ENCODE measurements around the gene ACTN2.

The ACTN2 gene

DNA sequence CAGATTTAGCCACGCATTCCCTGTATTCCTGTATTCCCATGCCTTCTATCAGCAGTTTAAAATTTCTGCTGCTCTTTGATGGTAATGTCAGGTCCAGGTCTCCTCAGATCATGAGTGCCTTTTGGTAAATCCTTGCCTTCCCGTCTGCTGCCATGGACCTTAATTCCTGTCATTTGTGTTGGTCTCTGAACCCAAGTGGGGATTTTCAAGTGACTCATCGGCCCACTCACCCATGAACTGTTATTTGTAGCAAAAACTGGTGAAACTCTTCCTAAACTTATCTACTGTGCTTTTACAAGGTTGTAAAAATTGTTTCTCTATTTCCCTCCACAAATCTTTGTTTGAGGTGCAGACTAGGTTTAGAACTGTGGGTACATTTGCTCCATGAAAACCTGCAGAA, 47.4 kb downstream of the ACTN2 start:
- no peak for DNase-seq (ENCODE audit: low read depth)
- no peak overlapping the region for H3K4me3 ChIP-seq (ENCODE audit: low read length)
- TF ChIP-seq, protein P1, sequence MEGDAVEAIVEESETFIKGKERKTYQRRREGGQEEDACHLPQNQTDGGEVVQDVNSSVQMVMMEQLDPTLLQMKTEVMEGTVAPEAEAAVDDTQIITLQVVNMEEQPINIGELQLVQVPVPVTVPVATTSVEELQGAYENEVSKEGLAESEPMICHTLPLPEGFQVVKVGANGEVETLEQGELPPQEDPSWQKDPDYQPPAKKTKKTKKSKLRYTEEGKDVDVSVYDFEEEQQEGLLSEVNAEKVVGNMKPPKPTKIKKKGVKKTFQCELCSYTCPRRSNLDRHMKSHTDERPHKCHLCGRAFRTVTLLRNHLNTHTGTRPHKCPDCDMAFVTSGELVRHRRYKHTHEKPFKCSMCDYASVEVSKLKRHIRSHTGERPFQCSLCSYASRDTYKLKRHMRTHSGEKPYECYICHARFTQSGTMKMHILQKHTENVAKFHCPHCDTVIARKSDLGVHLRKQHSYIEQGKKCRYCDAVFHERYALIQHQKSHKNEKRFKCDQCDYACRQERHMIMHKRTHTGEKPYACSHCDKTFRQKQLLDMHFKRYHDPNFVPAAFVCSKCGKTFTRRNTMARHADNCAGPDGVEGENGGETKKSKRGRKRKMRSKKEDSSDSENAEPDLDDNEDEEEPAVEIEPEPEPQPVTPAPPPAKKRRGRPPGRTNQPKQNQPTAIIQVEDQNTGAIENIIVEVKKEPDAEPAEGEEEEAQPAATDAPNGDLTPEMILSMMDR (IDR thresholded peaks at IDR 0.05; ENCODE audit: insufficient read depth, low read depth, low read length, missing control alignments) = no peak

DNA sequence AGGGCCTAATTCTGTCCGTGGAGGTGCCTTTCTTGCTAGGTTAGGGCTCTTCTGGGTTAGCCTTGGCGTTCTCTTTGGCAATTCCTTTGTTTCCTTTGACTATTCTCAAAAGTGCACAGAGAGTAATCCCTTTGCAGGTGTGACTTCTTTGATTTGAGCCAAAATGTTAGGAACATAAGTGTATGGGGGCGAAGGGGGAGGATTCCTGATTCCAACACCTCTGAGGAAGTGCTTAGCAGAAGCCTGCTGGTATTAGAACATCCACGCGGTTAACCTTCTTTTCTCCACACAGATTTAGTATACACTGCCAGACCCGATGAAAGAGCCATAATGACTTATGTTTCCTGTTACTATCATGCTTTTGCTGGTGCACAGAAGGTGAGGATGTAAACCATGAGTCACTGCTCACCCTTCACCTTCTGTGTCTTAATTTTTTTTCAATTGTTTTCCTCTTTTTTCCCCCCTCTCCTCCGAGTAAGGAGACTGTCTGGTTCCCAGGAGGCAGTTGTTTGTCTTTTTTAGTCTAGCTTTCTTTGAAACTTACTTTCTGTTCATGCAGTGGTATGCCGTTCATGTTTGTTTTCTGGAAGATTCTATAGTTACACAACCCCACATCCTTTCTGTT, 48.0 kb downstream of the ACTN2 start:
- peak; percentile 45 for DNase-seq (ENCODE audit: low read depth)
- H3K4me3 ChIP-seq (ENCODE audit: low read length) = no peak overlapping the region
- TF ChIP-seq, protein P1 (IDR thresholded peaks at IDR 0.05; ENCODE audit: insufficient read depth, low read depth, low read length, missing control alignments) = no peak

DNA sequence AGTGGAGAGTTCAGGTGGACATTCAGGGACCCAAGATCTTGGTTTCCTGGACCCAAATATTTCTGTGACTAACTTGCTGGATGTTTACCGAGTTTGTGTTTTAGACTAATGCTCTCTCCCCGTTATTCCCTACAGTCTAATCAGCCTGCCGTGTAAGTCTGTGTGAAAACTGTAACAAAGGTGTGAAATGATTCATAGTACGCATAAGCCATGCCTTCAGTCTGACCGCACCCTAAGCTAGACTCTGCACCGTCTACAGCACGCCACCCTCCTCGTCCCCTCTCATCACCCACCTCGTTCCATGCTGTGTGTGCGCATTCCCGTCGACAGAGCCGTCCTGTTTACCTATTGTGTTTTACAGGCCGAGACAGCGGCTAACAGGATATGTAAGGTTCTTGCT, 50.5 kb downstream of the ACTN2 start:
- no peak for DNase-seq (ENCODE audit: low read depth)
- TF ChIP-seq, protein P1 (IDR thresholded peaks at IDR 0.05; ENCODE audit: insufficient read depth, low read depth, low read length, missing control alignments) = no peak

DNA sequence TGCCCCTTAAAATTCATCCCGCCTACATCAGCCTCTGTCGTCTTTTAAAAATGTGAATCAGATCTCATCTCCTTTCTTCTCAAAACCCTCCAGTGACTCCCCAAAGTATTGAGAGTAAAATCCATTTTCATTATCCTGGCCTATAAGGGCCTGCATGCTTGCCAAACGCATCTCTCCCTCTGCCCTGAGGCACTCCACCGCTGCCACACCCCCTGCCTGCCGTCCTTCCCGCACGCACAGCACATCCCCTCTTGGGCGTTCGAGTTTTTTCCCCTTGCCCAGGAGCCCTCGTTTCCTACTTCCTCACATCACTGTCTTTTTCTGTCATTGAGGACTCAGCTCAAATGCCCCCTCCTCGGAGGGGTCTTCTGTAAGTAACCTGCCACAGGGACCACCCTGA, 55.5 kb downstream of the ACTN2 start:
- no peak overlapping the region for H3K4me3 ChIP-seq (ENCODE audit: low read length)
- TF ChIP-seq, protein P1 (IDR thresholded peaks at IDR 0.05; ENCODE audit: insufficient read depth, low read depth, low read length, missing control alignments) = no peak
- DNase-seq (ENCODE audit: low read depth) = no peak

More for the DNA sequence above, 50.5 kb downstream of the ACTN2 start:
- H3K4me3 ChIP-seq (ENCODE audit: low read length) = no peak overlapping the region

DNA sequence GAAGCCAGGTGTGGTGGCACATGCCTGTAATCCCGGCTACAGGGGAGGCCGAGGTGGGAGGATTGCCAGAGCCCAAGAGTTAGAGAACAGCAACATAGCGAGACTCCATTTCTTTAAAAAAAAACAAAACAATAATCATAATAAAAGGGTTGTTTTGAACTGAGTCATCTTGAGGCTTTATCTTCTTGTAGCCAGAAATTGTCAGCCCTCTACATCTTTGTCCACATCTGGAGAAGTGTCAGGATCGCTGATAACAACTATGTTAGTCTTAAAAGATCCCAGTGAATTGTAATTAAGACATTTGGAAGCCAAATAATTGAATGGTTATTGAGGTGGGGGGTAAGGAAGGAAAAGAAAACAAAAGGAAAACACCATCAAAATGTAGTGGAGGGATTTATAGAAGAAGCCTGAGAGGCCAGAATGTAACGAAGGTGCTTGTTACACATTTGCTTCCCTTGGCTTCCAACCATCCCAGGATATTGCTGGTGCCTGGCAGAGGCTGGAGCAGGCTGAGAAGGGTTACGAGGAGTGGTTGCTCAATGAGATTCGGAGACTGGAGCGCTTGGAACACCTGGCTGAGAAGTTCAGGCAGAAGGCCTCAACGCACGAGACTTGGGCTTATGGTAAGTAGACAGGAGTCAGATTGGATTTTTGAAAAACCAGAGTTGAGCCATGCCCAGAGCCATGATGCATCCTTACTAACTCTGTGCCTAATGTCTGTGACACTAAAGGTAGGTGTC, 56.3 kb downstream of the ACTN2 start:
- DNase-seq (ENCODE audit: low read depth) = no peak
- no peak overlapping the region for H3K4me3 ChIP-seq (ENCODE audit: low read length)
- TF ChIP-seq, protein P1 (IDR thresholded peaks at IDR 0.05; ENCODE audit: insufficient read depth, low read depth, low read length, missing control alignments) = no peak

DNA sequence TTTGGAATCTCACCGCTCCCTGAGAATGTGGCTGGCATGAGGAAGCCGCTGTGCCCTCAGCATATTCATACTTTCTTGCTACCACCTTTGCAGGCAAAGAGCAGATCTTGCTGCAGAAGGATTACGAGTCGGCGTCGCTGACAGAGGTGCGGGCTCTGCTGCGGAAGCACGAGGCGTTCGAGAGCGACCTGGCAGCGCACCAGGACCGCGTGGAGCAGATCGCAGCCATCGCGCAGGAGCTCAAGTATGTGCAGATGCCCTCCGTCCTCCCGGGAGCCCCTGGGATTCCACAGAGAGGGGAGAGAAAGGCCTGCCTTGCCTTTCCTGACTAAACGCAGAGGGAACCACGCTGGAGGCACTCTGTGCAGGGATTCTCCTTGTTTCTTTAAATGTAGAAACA, 58.2 kb downstream of the ACTN2 start:
- TF ChIP-seq, protein P1 (IDR thresholded peaks at IDR 0.05; ENCODE audit: insufficient read depth, low read depth, low read length, missing control alignments) = no peak
- H3K4me3 ChIP-seq (ENCODE audit: low read length) = no peak overlapping the region
- no peak for DNase-seq (ENCODE audit: low read depth)

Data from epithelial cell of esophagus (primary cell).